Measurements from ENCODE around the gene PTPN20.

PTPN20 gene

DNA sequence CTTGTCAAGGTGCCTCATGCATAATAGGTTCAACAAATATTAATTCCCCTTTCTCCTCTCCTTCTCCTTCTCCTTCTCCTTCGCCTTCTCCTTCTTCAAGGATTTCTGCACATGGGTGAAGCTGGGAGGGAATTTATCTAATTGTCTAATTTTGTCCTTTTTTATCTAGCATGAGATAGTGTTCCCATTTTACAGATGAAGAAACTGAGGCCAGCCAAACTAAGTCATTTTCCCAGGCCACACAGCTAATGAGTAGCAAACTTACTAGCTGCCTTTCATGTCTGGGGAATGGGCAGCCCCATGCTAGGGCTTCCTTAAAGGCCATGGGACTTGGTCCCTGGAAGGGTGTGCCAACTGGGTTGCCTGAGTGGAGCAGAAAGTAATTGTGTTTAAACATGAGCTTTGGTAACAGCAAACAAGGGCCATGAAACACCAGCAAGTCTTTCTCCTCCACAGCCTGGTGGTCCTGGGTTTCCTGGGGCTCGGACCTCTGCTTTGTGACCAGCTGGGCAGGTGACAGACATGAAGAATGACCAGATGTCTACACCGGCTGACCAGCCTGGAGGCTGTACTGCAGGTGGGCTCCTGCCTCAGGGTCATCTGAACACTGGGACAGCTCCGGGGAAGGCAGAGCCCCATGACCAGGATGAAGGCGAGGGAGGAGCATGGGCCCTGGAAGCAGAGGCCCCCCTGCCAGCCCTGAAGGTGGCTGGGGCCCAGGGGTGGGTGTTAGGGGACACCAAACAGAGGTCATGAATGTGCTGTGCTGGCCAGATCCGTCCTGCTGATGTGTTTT, 138.0 kb downstream of the PTPN20 start:
- DNase-seq: no peak

DNA sequence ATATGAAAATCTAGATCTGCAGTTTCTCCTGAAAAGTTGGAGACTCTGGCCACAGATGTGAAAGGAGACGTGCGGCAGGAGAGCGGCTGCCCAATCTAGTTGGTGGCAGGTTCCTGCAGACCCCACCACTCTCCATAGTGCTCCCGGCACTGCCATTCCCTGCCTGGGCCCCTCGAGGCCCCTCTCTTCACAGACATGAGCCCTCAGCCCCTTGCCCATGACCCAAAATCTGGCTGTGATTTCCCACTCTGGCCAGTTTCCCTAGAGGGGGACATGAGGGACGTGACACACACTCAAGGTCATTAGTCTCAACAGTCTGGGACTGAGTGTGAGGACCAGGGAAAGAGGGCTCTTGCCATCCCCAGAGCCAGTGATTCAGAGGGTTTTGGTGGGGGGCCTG, 138.7 kb downstream of the PTPN20 start:
- no peak for DNase-seq

DNA sequence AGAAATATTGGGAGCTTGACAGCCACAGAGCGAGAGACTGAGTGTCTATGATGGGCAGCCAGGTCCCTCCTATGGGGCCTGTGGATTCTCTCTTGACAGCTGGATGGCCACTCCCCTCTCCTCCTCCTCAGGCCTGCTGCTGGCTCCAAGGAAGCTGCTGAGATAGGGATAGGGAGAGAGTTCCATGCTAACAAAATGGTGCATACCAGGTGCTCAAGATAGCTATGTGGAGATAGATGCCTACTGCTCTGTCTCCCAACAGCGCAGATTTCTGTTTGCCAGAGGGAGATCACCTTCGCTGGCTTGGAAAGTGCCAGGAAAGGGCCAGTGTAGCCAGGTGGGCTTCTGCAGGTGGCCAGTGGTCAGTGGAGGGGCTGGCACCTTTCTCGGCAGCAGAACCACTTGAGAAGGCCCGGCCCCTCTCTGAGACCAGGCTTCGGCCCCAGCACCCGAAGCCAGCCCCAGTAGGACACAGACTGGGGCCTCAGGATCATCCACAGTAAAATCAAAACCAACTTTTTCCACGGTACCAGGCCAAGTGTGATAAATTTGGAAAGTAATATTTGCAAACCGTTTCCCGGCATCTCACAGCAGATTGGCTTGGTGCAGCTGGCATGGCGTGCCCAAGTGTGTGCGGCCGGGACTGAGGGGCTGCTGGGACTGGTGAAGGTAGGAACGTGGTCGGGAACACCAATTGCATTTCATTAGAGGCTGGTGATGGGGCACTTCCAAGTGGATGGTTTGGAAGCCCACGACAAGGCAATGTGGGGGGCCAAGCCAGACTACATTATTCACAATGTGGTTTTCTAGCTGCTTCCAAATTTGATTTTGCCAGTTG, 139.6 kb downstream of the PTPN20 start:
- no peak for DNase-seq

DNA sequence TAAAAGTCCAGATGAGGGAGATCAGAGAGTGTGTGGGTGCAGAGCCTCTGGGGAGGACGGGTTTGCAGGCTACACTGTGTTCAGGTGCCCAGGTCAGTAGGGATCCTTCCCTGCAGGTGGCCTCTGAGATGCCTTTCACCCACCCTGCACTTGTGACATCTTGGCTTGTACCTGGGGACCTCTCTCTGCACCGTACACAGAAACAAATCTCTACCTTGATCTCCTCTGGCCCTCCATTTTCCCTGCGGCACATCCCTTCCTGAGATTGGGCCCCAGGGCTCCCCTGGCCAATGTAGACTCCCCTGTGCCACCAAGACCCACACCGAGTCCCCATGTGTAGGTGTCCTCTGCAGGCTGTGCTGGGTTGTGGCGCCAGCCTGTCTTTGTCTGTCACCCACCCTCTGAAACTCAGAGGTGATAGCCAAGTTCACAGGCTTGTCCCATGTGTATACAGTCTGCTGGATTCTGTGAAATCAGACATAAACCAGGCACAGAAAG, 140.6 kb downstream of the PTPN20 start:
- no peak for DNase-seq
